HG03139 (cell line): ENCODE measurements around the gene CDHR3.

Source experiments
- ATAC-seq: cut with Tn5 transposase; IDR thresholded peaks from one replicate; pipeline ENCODE4 v1.9.1; 2021; ENCODE audit not compliant: unreplicated experiment

Gene CDHR3

DNA sequence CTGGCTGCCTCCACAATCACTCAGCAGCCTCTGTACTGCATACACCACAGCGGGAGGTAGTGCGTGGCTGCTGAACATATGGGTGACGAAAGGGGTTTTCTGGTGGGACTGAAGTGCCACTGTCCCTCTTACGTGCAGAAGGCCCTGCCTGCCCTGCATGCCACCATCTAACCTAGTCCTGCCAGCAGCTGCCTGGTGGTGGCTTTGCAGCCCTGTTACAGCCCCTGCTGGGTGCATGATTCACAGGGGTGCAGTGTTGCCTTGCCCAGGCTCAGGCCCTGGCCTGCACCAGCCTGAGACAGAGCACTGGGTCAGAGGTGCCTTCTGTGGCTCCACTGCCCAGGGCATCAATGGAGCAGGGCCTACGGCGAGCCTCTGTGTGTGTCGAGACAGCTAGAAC, 98.9 kb downstream of the CDHR3 start:
- no peak for ATAC-seq

- ATAC-seq = no peak
Measured at GRCh38 chr7:106062521-106062931, 99.5 kb downstream of the CDHR3 start.

- ATAC-seq = no peak
Measured at GRCh38 chr7:106063024-106063423, 100.0 kb downstream of the CDHR3 start.

GRCh38 chr7:106063692-106064091, 100.6 kb downstream of the CDHR3 start:
- no peak for ATAC-seq

DNA sequence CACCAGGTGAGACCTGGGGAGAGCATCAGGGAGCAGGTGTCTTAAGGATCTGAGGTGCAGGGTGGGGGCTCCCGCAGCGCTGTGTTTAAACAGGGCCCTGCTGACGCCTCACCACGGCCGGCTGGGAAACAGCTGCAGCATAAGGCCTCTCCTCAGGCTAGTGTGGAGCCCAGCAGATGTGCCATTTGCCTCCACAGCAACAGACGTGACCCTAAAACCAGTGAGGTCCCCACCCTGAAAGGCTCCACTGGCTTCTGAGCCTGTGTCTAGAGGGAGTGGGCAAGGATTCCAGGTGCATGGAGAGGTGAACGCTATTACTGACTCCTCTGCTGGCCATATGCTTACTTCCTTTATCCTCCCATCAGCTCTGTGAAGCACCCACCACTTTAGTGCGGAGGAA, 101.3 kb downstream of the CDHR3 start:
- ATAC-seq = no peak

- ATAC-seq = no peak
Measured at GRCh38 chr7:106064771-106065574, 101.9 kb downstream of the CDHR3 start.

DNA sequence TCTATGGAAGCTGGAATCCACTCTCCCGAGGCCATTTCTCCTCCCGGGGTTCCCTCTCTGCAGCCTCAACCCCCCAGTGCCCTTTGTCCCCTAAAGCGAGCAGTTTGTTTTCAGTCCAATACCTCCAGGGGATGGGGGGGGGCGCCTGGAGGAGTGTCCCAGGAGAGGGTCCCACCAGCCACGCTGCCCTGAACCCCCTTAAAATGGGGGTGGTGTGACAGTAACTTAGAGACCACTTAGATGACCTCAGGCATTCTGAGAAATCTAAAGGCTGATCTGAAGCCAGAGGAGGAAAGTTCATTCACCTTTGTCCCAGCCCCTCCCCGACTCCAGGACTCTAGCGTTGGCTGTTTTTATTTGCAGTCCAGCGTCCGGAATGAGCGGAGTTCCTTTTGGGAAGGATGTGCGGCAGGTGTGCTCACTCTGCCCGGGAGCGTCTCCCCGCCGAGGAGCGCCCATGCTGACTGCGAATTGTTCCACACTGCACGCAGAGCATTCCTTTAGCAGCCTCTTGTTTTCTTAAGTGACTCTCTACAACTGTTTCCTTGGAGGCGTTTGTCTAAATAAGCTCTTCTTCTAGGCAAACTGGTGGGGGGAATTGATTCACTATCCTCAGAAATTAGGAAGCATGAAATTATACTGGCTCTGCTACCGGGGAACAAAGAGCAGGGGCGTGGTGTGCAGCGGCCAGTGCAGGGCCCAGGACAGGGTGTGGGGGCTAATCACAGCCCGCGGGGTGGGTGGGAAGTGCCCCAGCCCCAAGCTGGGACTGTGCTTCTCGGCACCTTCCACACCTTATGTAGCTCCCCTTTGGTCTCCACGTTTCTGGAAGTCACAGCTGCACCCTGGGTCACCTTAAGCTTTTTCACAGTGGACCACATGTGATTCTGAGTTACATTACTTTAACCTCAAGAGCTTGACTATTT, 102.8 kb downstream of the CDHR3 start:
- ATAC-seq = no peak

GRCh38 chr7:106067678-106068077, 104.6 kb downstream of the CDHR3 start:
- ATAC-seq = no peak

- ATAC-seq = no peak
Measured at GRCh38 chr7:106068538-106068961, 105.5 kb downstream of the CDHR3 start.

DNA sequence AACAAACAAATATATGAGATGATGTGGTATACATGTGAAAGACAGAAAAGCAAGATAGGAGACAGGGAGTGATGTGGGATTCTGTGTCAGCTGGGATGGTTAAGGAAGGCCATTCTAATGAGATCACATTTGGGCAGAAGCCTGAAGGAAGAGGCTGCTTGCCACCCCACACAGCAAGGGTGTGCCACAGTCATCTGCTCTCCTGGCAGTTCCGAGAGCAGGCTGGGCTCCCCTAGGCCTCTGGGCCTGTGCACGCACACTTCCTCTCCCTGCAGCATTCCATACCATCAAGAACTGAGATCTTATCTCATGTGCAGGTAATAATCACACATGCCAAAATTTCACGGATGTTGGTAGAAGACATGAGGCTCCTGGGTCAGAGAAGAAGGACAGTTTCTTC, 105.9 kb downstream of the CDHR3 start:
- no peak for ATAC-seq

- no peak for ATAC-seq
Measured at GRCh38 chr7:106069471-106070200, 106.6 kb downstream of the CDHR3 start.

GRCh38 chr7:106070201-106070551, 107.1 kb downstream of the CDHR3 start:
- no peak for ATAC-seq

DNA sequence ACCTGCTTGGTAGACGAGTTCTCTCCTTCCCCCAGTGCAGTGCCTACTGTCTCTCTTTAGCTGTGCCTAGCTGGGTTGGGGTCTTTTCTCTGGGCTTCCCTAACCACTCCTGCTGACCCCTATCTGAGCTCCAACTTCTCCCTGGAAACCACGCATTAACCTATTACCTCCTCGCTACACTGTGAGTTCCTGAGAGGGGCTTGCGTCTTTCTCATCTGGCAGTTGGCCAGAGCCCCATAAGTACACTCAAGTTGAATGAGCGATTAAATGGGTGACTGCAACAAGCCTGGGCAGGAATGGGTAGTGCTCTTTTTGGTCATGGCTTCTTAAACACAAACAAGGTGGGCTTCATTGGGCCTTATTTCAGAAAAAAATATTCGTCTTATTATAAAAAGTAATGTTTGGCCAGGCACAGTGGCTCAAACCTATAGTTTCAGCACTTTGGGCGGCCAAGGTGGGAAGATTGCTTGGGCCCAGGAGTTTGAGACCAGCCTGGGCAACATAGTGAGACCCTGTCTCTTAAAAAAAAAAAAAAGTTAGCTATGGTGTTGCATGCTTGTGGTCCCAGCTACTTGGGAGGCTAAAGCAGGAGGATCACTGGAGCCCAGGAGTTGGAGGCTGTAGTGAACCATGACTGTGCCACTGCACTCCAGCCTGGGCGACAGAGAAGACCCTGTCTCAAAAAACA, 107.6 kb downstream of the CDHR3 start:
- no peak for ATAC-seq

DNA sequence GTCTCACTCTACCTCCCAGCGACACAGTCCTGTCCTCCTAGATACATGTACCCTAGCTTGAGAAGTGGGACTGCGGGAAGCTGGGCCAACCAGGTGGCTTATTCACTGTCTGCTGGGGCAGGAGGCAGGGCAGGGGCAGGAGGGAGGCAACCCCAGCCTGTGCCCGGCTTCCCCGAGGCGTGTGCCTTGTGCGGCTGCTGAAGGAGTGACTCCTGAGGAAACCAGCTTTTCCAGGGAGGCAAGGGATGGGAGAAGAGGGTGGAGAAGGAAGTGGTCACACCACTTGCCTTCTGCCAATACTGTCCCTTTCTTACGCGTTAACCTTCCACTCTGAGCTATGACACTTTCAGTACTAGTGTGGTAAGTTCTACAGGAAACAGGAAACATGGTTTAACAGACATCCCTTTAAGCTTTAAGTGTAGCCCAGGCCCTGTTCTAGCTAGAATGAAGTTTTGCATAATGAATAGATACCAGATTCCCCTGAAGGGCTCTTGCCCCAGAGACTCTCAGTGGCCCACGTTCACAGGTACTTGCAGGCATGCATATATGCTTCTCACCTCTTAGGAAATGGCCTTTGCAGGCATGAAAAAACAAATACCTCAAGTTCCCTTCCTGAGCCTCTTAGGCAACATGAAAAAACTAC, 108.4 kb downstream of the CDHR3 start:
- peak; percentile 94 for ATAC-seq

DNA sequence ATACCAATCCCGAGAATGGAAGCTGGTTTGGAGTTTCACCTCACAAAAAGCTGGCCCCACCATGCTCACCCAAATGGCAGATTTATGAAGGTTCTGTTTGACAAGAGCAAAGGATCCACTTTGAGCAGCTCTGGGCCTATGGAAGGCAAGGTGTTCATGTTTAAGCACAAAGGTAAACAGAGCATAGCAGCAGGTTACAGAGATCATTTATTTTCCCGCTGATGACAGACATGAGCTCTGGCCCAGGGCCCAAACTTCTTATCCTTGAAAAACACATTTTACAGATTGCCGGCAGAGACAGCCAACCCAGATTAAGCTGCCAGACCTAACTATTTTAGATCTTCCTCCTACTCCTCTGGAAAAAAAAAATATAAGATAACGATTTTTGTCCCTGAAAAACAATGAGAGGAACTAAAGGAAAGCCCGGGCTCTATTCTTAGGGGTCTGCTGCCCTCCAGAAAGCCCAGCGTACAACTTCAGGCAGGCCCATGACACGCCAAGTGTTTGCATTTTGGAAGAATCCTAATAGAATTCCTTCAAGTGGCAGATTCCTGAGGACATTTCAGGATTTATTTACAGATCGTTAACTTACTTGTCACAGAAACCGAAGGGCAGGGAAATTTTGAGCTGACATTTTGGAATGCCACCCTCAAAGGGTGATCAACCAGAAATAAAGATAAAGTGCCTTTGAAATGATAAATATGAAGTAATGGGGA, 109.1 kb downstream of the CDHR3 start:
- ATAC-seq = no peak

GRCh38 chr7:106072715-106073091, 109.6 kb downstream of the CDHR3 start:
- no peak for ATAC-seq

- no peak for ATAC-seq
Measured at GRCh38 chr7:106073701-106074100, 110.6 kb downstream of the CDHR3 start.

DNA sequence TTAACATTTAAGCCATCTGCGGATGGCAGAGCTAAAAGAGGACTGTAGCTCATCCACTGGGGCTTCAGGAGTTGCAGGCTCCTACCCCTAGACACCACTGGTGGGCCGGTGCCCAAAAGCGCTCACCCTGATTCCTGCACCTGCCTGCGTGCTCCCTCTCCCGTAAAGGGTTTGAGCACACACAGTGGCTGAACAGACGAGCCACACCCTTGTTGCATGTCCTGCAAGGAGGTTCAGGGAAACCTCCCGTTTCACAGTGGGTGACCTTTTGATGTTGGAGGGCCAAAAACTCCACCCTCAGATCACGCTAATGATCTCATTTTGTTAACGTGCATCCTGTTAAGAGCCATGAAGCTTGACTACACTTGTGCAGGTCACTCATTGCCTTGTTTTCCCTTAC, 111.2 kb downstream of the CDHR3 start:
- no peak for ATAC-seq

DNA sequence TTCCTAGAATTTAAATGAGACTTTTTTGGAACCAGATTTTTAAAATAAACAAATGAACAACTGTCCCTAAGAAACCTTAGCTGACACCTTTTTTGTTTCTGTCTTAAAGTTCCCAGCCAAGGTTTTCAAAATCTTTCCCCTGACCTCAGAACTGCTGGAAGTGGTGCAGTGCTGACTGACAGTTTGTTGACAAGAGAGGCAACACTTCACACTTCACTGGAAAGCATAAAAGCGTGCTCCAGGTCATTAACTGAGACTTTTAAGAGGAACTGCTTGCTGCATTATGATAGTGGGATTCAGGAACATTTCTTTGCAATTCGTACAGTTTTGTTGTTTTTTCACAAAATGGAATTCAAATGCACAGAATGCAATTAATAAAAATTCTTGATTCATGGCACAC, 112.9 kb downstream of the CDHR3 start:
- ATAC-seq = no peak

- ATAC-seq = no peak
Measured at GRCh38 chr7:106076537-106076936, 113.5 kb downstream of the CDHR3 start.
